Brain microvascular endothelial cell (primary cell): ENCODE measurements around the gene HARBI1.

Source experiments
- DNase-seq: peaks from one replicate; pipeline ENCODE4 v3.0.0-alpha.2; 2020
- H3K27ac ChIP-seq: fragments of 250-450 bp; sonication (Bioruptor Pico); 2 replicates; pipeline ENCODE4 v1.5.1; 2020; ENCODE audit warnings: mild to moderate bottlenecking, moderate library complexity
- H3K27me3 ChIP-seq: fragments of 250-450 bp; sonication (Bioruptor Pico); replicated peaks from 2 replicates; pipeline ENCODE4 v1.5.1; 2020; ENCODE audit warnings: mild to moderate bottlenecking
- H3K36me3 ChIP-seq: fragments of 250-450 bp; sonication (Bioruptor Pico); replicated peaks from 2 replicates; pipeline ENCODE4 v1.5.1; 2020; ENCODE audit warnings: mild to moderate bottlenecking
- H3K4me3 ChIP-seq: 2 replicates; pipeline ENCODE4 v1.5.1; 2011; ENCODE audit warnings: low read depth, mild to moderate bottlenecking, control low read depth, low read length, moderate library complexity
- CTCF ChIP-seq: IDR thresholded peaks from 2 replicates; pipeline ENCODE4 v1.5.1; 2011; ENCODE audit warnings: low read depth, mild to moderate bottlenecking, moderate library complexity, low read length, control low read depth, inconsistent platforms; ENCODE audit errors: missing control alignments
- in situ Hi-C: cut with HindIII; loops from 2 replicates; pipeline ENCODE4 v1.10.0; 2017; ENCODE audit warnings: low sequenced_read_pairs, low pct_ligation_motif_present

HARBI1 gene

GRCh38 chr11:46609386-46609785 lies 7.6 kb downstream of the HARBI1 start:
- H3K27ac ChIP-seq = no peak overlapping the region
- TF ChIP-seq CTCF = no peak
- DNase-seq = no peak
- no peaks in the 10 kb centered on the region for H3K27me3 ChIP-seq
- in situ Hi-C loops = no loop called here
- H3K36me3 ChIP-seq = no peaks in the 10 kb centered on the region
- H3K4me3 ChIP-seq = no peak overlapping the region

- Histone ChIP-seq H3K27me3 (no peaks in the 10 kb centered on the region), H3K4me3 (no peak overlapping the region), H3K36me3 (peaks cover 3% of the 10 kb centered on the region), H3K27ac (no peak overlapping the region)
- in situ Hi-C loops = no loop called here
- no peak for DNase-seq
- TF ChIP-seq CTCF = no peak
Observed at GRCh38 chr11:46607516-46607915, 9.5 kb downstream of the HARBI1 start.

- Histone ChIP-seq H3K4me3 (no peak overlapping the region), H3K36me3 (peaks cover 3% of the 10 kb centered on the region), H3K27me3 (no peaks in the 10 kb centered on the region), H3K27ac (no peak overlapping the region)
- no peak for TF ChIP-seq CTCF
- DNase-seq = no peak
- in situ Hi-C loops = no loop called here
Observed at GRCh38 chr11:46604796-46605195, 12.2 kb downstream of the HARBI1 start.

GRCh38 chr11:46603704-46604308 lies 13.2 kb downstream of the HARBI1 start:
- H3K27me3 ChIP-seq = no peaks in the 10 kb centered on the region
- no peak overlapping the region for H3K27ac ChIP-seq
- peaks cover 3% of the 10 kb centered on the region for H3K36me3 ChIP-seq
- H3K4me3 ChIP-seq = no peak overlapping the region
- in situ Hi-C loops = no loop called here
- no peak for DNase-seq
- TF ChIP-seq CTCF = no peak

GRCh38 chr11:46601129-46601528 lies 15.9 kb downstream of the HARBI1 start:
- Histone ChIP-seq H3K27ac (no peak overlapping the region), H3K36me3 (peaks cover 3% of the 10 kb centered on the region), H3K4me3 (no peak overlapping the region), H3K27me3 (no peaks in the 10 kb centered on the region)
- DNase-seq = no peak
- in situ Hi-C loops = no loop called here
- TF ChIP-seq CTCF = no peak

- Histone ChIP-seq H3K4me3 (no peak overlapping the region), H3K36me3 (peaks cover 3% of the 10 kb centered on the region), H3K27me3 (no peaks in the 10 kb centered on the region), H3K27ac (no peak overlapping the region)
- no peak for DNase-seq
- in situ Hi-C loops = no loop called here
- no peak for TF ChIP-seq CTCF
Observed at GRCh38 chr11:46600194-46600960, 16.6 kb downstream of the HARBI1 start.
